ENCODE data around the gene CCNB3.

Gene CCNB3

GRCh38 chrX:50343917-50344316, 139.4 kb downstream of the CCNB3 start:
- ATAC-seq = no peak

DNA sequence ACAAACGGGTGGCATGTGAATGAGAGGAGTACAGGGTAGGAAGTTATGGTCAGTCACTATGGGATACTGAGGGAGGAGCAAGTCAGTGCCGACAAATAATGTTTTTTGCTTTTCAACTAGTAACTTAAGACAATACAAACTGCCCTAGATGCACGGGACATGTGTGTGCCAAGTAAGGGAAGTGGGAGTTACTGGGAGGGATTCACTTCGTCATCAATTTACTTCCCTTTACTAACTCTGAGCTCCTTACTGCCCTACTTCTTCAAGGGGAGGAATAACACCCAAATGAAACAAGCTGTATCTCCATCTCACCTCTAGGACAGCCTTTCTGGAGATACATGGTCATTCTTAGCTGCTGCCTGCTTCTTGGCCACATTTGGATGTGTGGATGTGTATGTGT, 168.4 kb downstream of the CCNB3 start:
- ATAC-seq = no peak

DNA sequence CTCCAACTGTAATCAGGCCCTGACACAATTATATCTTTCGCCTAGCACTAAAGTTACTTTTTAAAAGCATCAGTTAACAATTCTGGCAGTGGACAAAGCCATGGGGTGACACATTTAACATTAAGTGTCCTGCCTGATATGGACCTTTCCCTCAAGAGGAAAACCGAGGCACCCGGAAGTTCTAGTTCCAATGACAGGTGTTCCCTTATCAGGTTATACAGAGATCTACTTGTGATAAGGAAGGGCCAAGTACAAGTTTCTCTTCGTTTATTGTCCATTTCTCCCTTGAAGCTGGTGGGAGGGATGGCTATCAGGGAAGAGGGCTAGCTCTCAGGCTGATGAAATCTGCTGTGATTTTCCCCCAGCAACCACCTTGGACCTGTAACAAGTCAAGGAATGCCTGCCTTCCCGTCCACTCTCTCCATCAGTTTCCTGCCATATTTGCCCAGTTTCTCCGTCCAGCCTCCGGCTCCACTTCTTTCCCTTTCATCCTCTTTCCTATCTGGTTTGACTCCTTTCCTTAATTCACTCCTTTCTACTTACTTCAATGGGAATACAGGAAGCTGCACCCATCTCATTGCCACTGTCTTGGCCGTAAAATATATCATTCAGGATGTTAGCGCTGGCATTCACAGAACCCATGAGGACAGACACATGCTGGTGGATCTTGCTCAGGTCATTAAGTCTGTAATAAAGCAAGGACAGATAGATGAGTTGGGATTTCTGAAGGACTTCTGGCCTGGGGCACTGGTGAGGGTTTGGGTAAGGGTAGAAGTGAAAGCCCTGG, 171.1 kb downstream of the CCNB3 start:
- ATAC-seq = no peak

DNA sequence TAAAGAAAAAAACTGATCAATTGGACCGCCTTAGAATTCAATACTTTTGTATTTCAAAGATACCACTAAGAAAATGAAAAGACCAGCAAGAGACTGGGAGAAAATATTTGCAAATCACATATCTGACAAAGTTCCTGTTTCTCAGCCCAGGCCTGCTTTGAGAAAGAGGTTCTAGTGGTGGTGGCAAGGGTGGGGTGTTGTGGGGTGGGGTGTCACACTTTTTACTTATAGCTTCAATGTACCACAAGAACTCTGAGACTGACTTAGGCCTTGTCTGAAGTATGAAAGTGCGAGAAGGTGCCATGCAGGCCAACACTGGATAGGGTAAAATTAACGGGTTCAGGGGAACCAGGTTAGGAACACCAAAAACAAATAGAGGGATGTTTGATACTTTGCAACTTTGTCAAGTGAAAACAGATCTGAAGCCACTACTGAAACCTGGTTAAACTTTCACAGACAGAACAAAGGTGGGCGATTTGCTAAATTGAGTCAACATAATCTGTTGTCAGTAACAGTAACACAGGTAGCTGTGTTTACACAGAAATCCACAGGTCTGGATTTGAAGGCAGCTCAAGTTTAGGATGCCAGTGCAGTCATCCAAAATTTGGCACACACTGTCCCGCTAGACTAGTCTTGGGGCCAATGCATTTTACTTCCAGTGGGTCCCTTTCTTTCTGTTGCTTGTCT, 177.3 kb downstream of the CCNB3 start:
- no peak for ATAC-seq

DNA sequence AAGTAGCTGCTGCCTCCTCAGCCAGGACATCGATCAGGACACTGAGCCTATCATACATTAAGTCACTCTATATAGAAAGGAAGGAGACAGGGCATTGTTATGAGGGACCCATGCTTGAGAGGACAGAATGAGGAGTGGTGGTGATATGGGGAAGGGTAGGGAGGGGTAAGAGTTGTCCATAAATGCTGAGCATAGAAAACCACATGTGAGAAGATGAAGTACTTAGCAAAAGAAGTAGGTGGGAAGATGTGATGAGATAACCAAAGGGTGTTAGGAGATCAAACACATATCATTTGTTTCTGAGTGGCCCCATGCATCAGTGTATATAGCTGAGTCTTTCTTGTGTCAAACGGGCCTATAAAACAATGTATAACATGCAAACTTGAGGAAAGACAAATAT, 182.0 kb downstream of the CCNB3 start:
- no peak for ATAC-seq

GRCh38 chrX:50393902-50394301, 189.3 kb downstream of the CCNB3 start:
- no peak for ATAC-seq

All from activated CD4-positive, CD25-positive, alpha-beta regulatory T cell treated with anti-CD3 and anti-CD28 coated beads, Interleukin-2, amount 50 U/mL, for 24 hours (primary cell).